Hepatocyte (in vitro differentiated cells): ENCODE data around the gene FBL.

Source experiments
- EZH2 ChIP-seq: fragments of 200-600 bp; sonication (generic); IDR thresholded peaks from 2 replicates; pipeline ENCODE4 v1.6.1; 2016; ENCODE audit warnings: antibody characterized with exemption, mild to moderate bottlenecking, borderline replicate concordance
- EZH2phosphoT487 ChIP-seq: fragments of 200-600 bp; sonication (generic); IDR thresholded peaks from one replicate; pipeline ENCODE4 v1.6.1; 2018; ENCODE audit warnings: antibody characterized with exemption, mild to moderate bottlenecking, low read depth, moderate library complexity; ENCODE audit not compliant: unreplicated experiment, severe bottlenecking
- TF ChIP-seq, protein P1 (sequence below): fragments of 200-600 bp; sonication (generic); IDR thresholded peaks from 2 replicates; pipeline ENCODE4 v1.5.1; 2016; ENCODE audit warnings: antibody characterized with exemption, mild to moderate bottlenecking; ENCODE audit not compliant: poor library complexity

DNA sequence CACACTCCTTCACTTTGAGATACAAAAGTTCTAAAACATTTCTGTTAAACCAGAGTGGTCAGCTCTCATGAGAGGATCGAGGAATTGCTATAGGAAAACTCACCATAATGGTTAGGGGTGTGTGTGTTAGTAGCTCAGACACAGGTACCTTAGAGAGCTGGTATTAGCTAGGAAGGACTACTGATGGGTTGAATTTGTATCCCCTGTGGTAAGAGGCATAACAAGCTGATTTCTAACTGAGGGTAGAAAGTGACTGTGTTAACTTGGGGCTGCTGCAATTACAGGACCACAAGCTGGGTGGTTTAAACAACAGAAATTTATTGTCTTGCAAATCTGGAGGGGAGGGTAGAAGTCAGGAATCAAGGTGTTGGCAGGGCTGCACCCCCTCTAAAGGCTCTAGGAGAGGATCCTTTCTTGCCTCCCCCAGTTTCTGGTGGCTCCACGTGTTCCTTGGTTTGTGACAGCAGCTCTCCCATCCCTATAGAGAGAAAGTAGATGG lies 50.1 kb downstream of the FBL start:
- TF ChIP-seq, protein P1, sequence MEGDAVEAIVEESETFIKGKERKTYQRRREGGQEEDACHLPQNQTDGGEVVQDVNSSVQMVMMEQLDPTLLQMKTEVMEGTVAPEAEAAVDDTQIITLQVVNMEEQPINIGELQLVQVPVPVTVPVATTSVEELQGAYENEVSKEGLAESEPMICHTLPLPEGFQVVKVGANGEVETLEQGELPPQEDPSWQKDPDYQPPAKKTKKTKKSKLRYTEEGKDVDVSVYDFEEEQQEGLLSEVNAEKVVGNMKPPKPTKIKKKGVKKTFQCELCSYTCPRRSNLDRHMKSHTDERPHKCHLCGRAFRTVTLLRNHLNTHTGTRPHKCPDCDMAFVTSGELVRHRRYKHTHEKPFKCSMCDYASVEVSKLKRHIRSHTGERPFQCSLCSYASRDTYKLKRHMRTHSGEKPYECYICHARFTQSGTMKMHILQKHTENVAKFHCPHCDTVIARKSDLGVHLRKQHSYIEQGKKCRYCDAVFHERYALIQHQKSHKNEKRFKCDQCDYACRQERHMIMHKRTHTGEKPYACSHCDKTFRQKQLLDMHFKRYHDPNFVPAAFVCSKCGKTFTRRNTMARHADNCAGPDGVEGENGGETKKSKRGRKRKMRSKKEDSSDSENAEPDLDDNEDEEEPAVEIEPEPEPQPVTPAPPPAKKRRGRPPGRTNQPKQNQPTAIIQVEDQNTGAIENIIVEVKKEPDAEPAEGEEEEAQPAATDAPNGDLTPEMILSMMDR: no peak
- TF ChIP-seq EZH2phosphoT487 (no peak), EZH2 (no peak)
